Measurements from ENCODE around the gene ZRANB2. TPM values are rescaled to one million over a fixed set of nuclear protein-coding genes. Genes with fewer than 3 reads are reported as not detected.

The ZRANB2 gene
- 103 TPM for polyA plus RNA-seq (ENCODE audit: insufficient read length)

GRCh38 chr1:71080739-71081696 lies at the start of gene ZRANB2:
Gene ZRANB2 (minus strand): TSS chr1:71081035. CDS start chr1:71080995, 40 bp downstream.
- peak; percentile 90 for DNase-seq (ENCODE audit: low read depth)

- DNase-seq (ENCODE audit: low read depth): no peak
These were observed 47.2 kb upstream of the ZRANB2 start for GRCh38 chr1:71128060-71128459.

- no peak for DNase-seq (ENCODE audit: low read depth)
These were observed 37.3 kb upstream of the ZRANB2 start for GRCh38 chr1:71118086-71118485.

- no peak for DNase-seq (ENCODE audit: low read depth)
These were observed 35.9 kb upstream of the ZRANB2 start for GRCh38 chr1:71116729-71117128.

- no peak for DNase-seq (ENCODE audit: low read depth)
These were observed 26.0 kb upstream of the ZRANB2 start for GRCh38 chr1:71106658-71107322.

GRCh38 chr1:71104417-71104816 lies 23.6 kb upstream of the ZRANB2 start:
- DNase-seq (ENCODE audit: low read depth): no peak

GRCh38 chr1:71101839-71102376 lies 21.1 kb upstream of the ZRANB2 start:
- DNase-seq (ENCODE audit: low read depth): no peak

GRCh38 chr1:71097428-71097827 lies 16.6 kb upstream of the ZRANB2 start:
- no peak for DNase-seq (ENCODE audit: low read depth)

- no peak for DNase-seq (ENCODE audit: low read depth)
These were observed 14.1 kb upstream of the ZRANB2 start for GRCh38 chr1:71094913-71095312.

GRCh38 chr1:71093938-71094337 lies 13.1 kb upstream of the ZRANB2 start:
- DNase-seq (ENCODE audit: low read depth): no peak

GRCh38 chr1:71089536-71090270 lies 8.9 kb upstream of the ZRANB2 start:
- no peak for DNase-seq (ENCODE audit: low read depth)

- no peak for DNase-seq (ENCODE audit: low read depth)
These were observed 7.9 kb upstream of the ZRANB2 start for GRCh38 chr1:71088645-71089287.

- no peak for DNase-seq (ENCODE audit: low read depth)
These were observed 6.9 kb upstream of the ZRANB2 start for GRCh38 chr1:71087713-71088112.

GRCh38 chr1:71087060-71087459 lies 6.2 kb upstream of the ZRANB2 start:
- no peak for DNase-seq (ENCODE audit: low read depth)

GRCh38 chr1:71086331-71086730 lies 5.5 kb upstream of the ZRANB2 start:
- no peak for DNase-seq (ENCODE audit: low read depth)

- no peak for DNase-seq (ENCODE audit: low read depth)
These were observed 2.4 kb upstream of the ZRANB2 start for GRCh38 chr1:71083271-71083670.

GRCh38 chr1:71081697-71082080 lies 854 bp upstream of the ZRANB2 start:
- no peak for DNase-seq (ENCODE audit: low read depth)

- no peak for DNase-seq (ENCODE audit: low read depth)
These were observed 551 bp downstream of the ZRANB2 start for GRCh38 chr1:71080230-71080738.

- no peak for DNase-seq (ENCODE audit: low read depth)
These were observed 6.2 kb downstream of the ZRANB2 start for GRCh38 chr1:71074681-71075080.

- DNase-seq (ENCODE audit: low read depth): no peak
These were observed 8.6 kb downstream of the ZRANB2 start for GRCh38 chr1:71072273-71072672.

GRCh38 chr1:71071720-71072119 lies 9.1 kb downstream of the ZRANB2 start:
- DNase-seq (ENCODE audit: low read depth): no peak
